Chondrocyte (in vitro differentiated cells): ENCODE measurements around the gene PTPN11. TPM values are rescaled to one million over a fixed set of nuclear protein-coding genes. Genes with fewer than 3 reads are reported as not detected.

Source experiments
- DNase-seq: peaks from one replicate; pipeline ENCODE4 v3.0.0; 2021; ENCODE audit warnings: mixed read lengths, low spot score
- H3K27ac Mint-ChIP-seq: one replicate; pipeline ENCODE4 v1.8.0; 2021; ENCODE audit warnings: mild to moderate bottlenecking, moderate library complexity, mixed read lengths; ENCODE audit not compliant: unreplicated experiment
- H3K27me3 Mint-ChIP-seq: 2 replicates; pipeline ENCODE4 v1.8.0; 2021; ENCODE audit warnings: low read depth, mixed read lengths
- H3K36me3 Mint-ChIP-seq: 2 replicates; pipeline ENCODE4 v1.8.0; 2021; ENCODE audit warnings: low read depth, mixed read lengths
- H3K4me1 Mint-ChIP-seq: 2 replicates; pipeline ENCODE4 v1.8.0; 2021; ENCODE audit warnings: low read depth, mild to moderate bottlenecking, mixed read lengths
- H3K4me3 Mint-ChIP-seq: one replicate; pipeline ENCODE4 v1.8.0; 2021; ENCODE audit warnings: mild to moderate bottlenecking, moderate library complexity, mixed read lengths; ENCODE audit not compliant: unreplicated experiment
- H3K9me3 Mint-ChIP-seq: 2 replicates; pipeline ENCODE4 v1.8.0; 2021; ENCODE audit warnings: low read depth, mixed read lengths
- total RNA-seq: library from RNA; stranded (reverse); gene quantifications from 3 replicates; pipeline ENCODE4 v1.2.1, GENCODE V29; 2021
- TF ChIP-seq, protein P1 (sequence below): fragments of 200-600 bp; sonication (generic); IDR thresholded peaks from 2 replicates; pipeline ENCODE4 v1.5.0; 2021; ENCODE audit warnings: antibody characterized with exemption, mild to moderate bottlenecking, moderate library complexity

PTPN11 gene
- total RNA-seq, 1 donor from 2014 or later, result 141 TPM

DNA sequence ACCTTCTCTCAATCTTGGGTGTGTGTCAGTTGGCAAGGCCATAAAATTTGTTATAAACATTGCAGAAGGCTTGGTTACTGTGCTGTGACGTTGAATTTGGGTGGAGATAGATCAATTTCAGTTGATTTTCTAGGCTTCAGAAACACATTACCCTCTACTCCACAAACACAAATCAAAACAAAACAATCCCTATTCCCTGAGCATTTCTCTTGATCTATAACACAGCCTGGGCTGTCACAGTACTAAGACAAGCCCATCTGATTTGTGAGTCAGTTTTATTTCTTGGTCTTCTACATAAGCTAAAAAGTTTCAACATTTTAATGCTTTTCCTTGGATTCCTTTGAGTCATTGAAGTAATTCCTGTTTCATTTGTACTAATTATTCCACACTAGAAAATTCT, 79.8 kb downstream of the PTPN11 start:
- Mint-ChIP-seq H3K9me3 (no peaks in the 10 kb centered on the region), H3K27me3 (no peaks in the 10 kb centered on the region), H3K4me3 (no peak overlapping the region), H3K36me3 (peaks cover 24% of the 10 kb centered on the region), H3K27ac (no peak overlapping the region), H3K4me1 (peaks cover 8% of the 10 kb centered on the region)
- no peak for DNase-seq
- TF ChIP-seq, protein P1, sequence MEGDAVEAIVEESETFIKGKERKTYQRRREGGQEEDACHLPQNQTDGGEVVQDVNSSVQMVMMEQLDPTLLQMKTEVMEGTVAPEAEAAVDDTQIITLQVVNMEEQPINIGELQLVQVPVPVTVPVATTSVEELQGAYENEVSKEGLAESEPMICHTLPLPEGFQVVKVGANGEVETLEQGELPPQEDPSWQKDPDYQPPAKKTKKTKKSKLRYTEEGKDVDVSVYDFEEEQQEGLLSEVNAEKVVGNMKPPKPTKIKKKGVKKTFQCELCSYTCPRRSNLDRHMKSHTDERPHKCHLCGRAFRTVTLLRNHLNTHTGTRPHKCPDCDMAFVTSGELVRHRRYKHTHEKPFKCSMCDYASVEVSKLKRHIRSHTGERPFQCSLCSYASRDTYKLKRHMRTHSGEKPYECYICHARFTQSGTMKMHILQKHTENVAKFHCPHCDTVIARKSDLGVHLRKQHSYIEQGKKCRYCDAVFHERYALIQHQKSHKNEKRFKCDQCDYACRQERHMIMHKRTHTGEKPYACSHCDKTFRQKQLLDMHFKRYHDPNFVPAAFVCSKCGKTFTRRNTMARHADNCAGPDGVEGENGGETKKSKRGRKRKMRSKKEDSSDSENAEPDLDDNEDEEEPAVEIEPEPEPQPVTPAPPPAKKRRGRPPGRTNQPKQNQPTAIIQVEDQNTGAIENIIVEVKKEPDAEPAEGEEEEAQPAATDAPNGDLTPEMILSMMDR, result no peak

- Mint-ChIP-seq H3K9me3 (no peaks in the 10 kb centered on the region), H3K4me3 (no peak overlapping the region), H3K27ac (peak overlapping the region; percentile 83), H3K27me3 (no peaks in the 10 kb centered on the region), H3K4me1 (peaks cover 12% of the 10 kb centered on the region), H3K36me3 (peaks cover 46% of the 10 kb centered on the region)
- TF ChIP-seq, protein P1, result no peak
- DNase-seq, result no peak
These were observed 84.8 kb downstream of the PTPN11 start for GRCh38 chr12:112503512-112503911.

GRCh38 chr12:112506513-112507166, 87.9 kb downstream of the PTPN11 start:
- Mint-ChIP-seq H3K36me3 (peaks cover 49% of the 10 kb centered on the region), H3K27me3 (no peaks in the 10 kb centered on the region), H3K4me1 (peaks cover 12% of the 10 kb centered on the region), H3K27ac (no peak overlapping the region), H3K4me3 (no peak overlapping the region), H3K9me3 (no peaks in the 10 kb centered on the region)
- no peak for DNase-seq
- TF ChIP-seq, protein P1, result no peak

- TF ChIP-seq, protein P1, result no peak
- H3K9me3 Mint-ChIP-seq, result no peaks in the 10 kb centered on the region
- H3K4me3 Mint-ChIP-seq, result no peak overlapping the region
- no peaks in the 10 kb centered on the region for H3K4me1 Mint-ChIP-seq
- no peaks in the 10 kb centered on the region for H3K27me3 Mint-ChIP-seq
- no peak for DNase-seq
- no peak overlapping the region for H3K27ac Mint-ChIP-seq
- H3K36me3 Mint-ChIP-seq, result peaks cover 7% of the 10 kb centered on the region
These were observed 94.7 kb downstream of the PTPN11 start for GRCh38 chr12:112513471-112513870.

DNA sequence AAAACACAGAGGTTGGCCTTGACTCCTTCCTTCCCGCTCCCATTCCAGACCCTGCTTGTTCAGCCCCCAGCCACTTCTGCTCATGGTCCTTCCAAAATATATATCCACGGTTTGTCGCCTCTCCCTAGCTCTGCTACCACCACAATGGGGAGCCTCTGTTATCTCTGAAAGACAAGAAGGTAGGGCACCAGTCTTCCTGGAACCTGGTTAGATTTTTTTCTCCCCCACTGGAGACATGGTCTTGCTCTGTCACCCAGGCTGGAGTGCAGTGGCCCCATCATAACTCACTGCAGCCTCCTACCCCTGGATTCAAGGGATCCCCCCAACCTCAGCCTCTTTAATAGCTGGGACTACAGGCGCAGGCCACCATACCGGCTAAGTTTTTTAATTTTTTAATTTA, 95.7 kb downstream of the PTPN11 start:
- Mint-ChIP-seq H3K9me3 (no peaks in the 10 kb centered on the region), H3K4me1 (no peaks in the 10 kb centered on the region), H3K36me3 (peaks cover 7% of the 10 kb centered on the region), H3K27ac (no peak overlapping the region), H3K4me3 (no peak overlapping the region), H3K27me3 (no peaks in the 10 kb centered on the region)
- DNase-seq, result no peak
- TF ChIP-seq, protein P1, result no peak
